Kidney (tissue), 19 donors: ENCODE results near the gene USP17L21. TPM values are rescaled to one million over a fixed set of nuclear protein-coding genes. Genes with fewer than 3 reads are reported as not detected.
"Not testable (repeated sequence)": the region's sequence is repeated elsewhere in the genome, so short reads cannot be mapped to it uniquely, and the experiment has no call there.

Experiments
- DNase-seq, 5 donors: peaks; one replicate each; pipeline ENCODE4 v3.0.0-alpha.2; 2013 to 2020
- FAIRE-seq: peaks from 2 replicates; lab custom pipeline; 2012; peaks lifted over from hg19 to GRCh38; lab: Jason Lieb, UNC
- H3K27ac ChIP-seq, 2 donors: one replicate each; pipeline ENCODE4 v1.7.0; 2013; ENCODE audit warnings: low read depth in 2 of 2, low read length in 2 of 2, inconsistent platforms in 1 of 2
- H3K27me3 ChIP-seq: one replicate; pipeline ENCODE4 v1.7.1; 2013; ENCODE audit warnings: low read length, inconsistent platforms; ENCODE audit not compliant: control insufficient read depth, insufficient read depth
- H3K36me3 ChIP-seq, 3 donors: one replicate each; pipeline versions ENCODE4 v1.7.0 to v1.7.1; 2013; ENCODE audit warnings: low read length in 3 of 3, control low read depth in 1 of 3, inconsistent platforms in 1 of 3; ENCODE audit not compliant: insufficient read depth in 3 of 3, control insufficient read depth in 2 of 3
- H3K4me1 ChIP-seq, 3 donors: one replicate each; pipeline versions ENCODE4 v1.7.0 to v1.7.1; 2013; ENCODE audit warnings: low read length in 3 of 3, inconsistent platforms in 1 of 3, low read depth in 1 of 3; ENCODE audit not compliant: control insufficient read depth in 2 of 3, insufficient read depth in 2 of 3
- H3K4me3 ChIP-seq, 3 donors: one replicate each; pipeline versions ENCODE4 v1.7.0 to v1.8.1; 2013; ENCODE audit warnings: low read length in 3 of 3, control low read depth in 1 of 3, inconsistent platforms in 1 of 3
- H3K9ac ChIP-seq, 3 donors: one replicate each; pipeline versions ENCODE4 v1.7.0 to v1.7.1; 2013; ENCODE audit warnings: low read length in 3 of 3, control low read depth in 1 of 3, inconsistent platforms in 1 of 3
- H3K9me3 ChIP-seq, 3 donors: one replicate each; pipeline versions ENCODE4 v1.7.0 to v1.7.1; 2013; ENCODE audit warnings: low read length in 3 of 3, control low read depth in 1 of 3, inconsistent platforms in 1 of 3; ENCODE audit not compliant: control insufficient read depth in 2 of 3, insufficient read depth in 1 of 3
- intact Hi-C: fragments of 100-400 bp; cut with DNase I; formaldehyde crosslinking; loops from one replicate; pipeline ENCODE4 v1.11.1; 2022
- long read RNA-seq, 10 donors: library from polyadenylated mRNA in 1 of 10; unstranded in 1 of 10; transcript quantifications; one replicate each; pipeline ENCODE4 v2.0.0 and lab custom pipeline, GENCODE V29; 2021 to 2026
- polyA plus RNA-seq: library from polyadenylated mRNA; stranded (reverse); fragments of 350-450 nt; fragmentation: Illumina TruSeq; extraction: RNeasy Lipid Tissue Mini Kit (QIAGEN cat#74804); gene quantifications from one replicate; pipeline ENCODE4 v1.2.3, GENCODE V29; 2014; ENCODE audit warnings: low read depth, low replicate concordance; ENCODE audit not compliant: insufficient read depth
- total RNA-seq: library from RNA; stranded (reverse); fragmentation: NEBNext Ultra II Directional; extraction: Animal tissue kit (Norgen Biotek cat#: 25700); gene quantifications from one replicate; pipeline ENCODE4 v1.2.1, GENCODE V29; 2021
- donor health status: control.
- donor health status: control.
- donor health status: DM: yes; HTN: yes; CAD: no.
- donor health status: Normal renal cell carcinoma (clear cell type).

Gene USP17L21
- not detected for total RNA-seq
- polyA plus RNA-seq, result not detected
- long read RNA-seq, donor 1, result 0 reads
- long read RNA-seq, donor 2, partial matches to known transcripts, result 0 of 1 reads
- long read RNA-seq, donor 2, other reads (novel, unspliced or antisense), result 0 of 1 reads
- long read RNA-seq, donor 3, result 0 reads
- long read RNA-seq, donor 4, result 0 reads
- long read RNA-seq, donor 5, result 0 reads
- long read RNA-seq, donor 6, result 0 reads
- long read RNA-seq, donor 7, result 0 reads
- long read RNA-seq, donor 8, result 0 reads
- long read RNA-seq, donor 9, result 0 reads
- long read RNA-seq, donor 10, result 0 reads

GRCh38 chr4:9262572-9262971 lies at the start of gene USP17L21:
TSS of gene USP17L21 (plus strand) at chr4:9262872. CDS start at chr4:9262872, 0 bp downstream.
- H3K4me3 ChIP-seq, H3K27me3 ChIP-seq, H3K4me1 ChIP-seq, H3K27ac ChIP-seq, H3K9ac ChIP-seq, intact Hi-C loops, DNase-seq, FAIRE-seq, H3K36me3 ChIP-seq, H3K9me3 ChIP-seq: not testable (repeated sequence)

- FAIRE-seq, H3K36me3 ChIP-seq, H3K4me1 ChIP-seq, intact Hi-C loops, H3K27ac ChIP-seq, H3K4me3 ChIP-seq, H3K27me3 ChIP-seq, H3K9me3 ChIP-seq, H3K9ac ChIP-seq: not testable (repeated sequence)
- DNase-seq, result peak in 1 of 5 donors; percentile 18
These were observed 48.0 kb upstream of the USP17L21 start for GRCh38 chr4:9214701-9215100.

GRCh38 chr4:9215105-9215504 lies 47.6 kb upstream of the USP17L21 start, which contains the start of gene USP17L11:
TSS of gene USP17L11 (plus strand) at chr4:9215405. CDS start at chr4:9215405, 0 bp downstream.
- FAIRE-seq, result not testable (repeated sequence)

GRCh38 chr4:9219852-9220251 lies 42.8 kb upstream of the USP17L21 start, which contains the start of gene USP17L12:
TSS of gene USP17L12 (plus strand) at chr4:9220152. CDS start at chr4:9220152, 0 bp downstream.
- intact Hi-C loops, H3K9ac ChIP-seq, DNase-seq, FAIRE-seq, H3K4me1 ChIP-seq, H3K27me3 ChIP-seq, H3K4me3 ChIP-seq, H3K9me3 ChIP-seq, H3K27ac ChIP-seq, H3K36me3 ChIP-seq: not testable (repeated sequence)

More at GRCh38 chr4:9215105-9215504, 47.6 kb upstream of the USP17L21 start, which contains the start of gene USP17L11:
- H3K36me3 ChIP-seq, H3K27me3 ChIP-seq, DNase-seq, H3K27ac ChIP-seq, H3K4me1 ChIP-seq, H3K4me3 ChIP-seq, H3K9ac ChIP-seq, intact Hi-C loops, H3K9me3 ChIP-seq: not testable (repeated sequence)

- H3K9me3 ChIP-seq, H3K27me3 ChIP-seq, H3K36me3 ChIP-seq, FAIRE-seq, H3K4me1 ChIP-seq, intact Hi-C loops, H3K9ac ChIP-seq, H3K4me3 ChIP-seq, DNase-seq, H3K27ac ChIP-seq: not testable (repeated sequence)
These were observed 38.1 kb upstream of the USP17L21 start, which contains the start of gene USP17L13 for GRCh38 chr4:9224596-9224995. TSS of gene USP17L13 (plus strand) at chr4:9224896. CDS start at chr4:9224896, 0 bp downstream.

GRCh38 chr4:9230249-9230648 lies 32.4 kb upstream of the USP17L21 start:
- H3K36me3 ChIP-seq, H3K4me1 ChIP-seq, H3K9me3 ChIP-seq, H3K4me3 ChIP-seq, H3K9ac ChIP-seq, DNase-seq, H3K27ac ChIP-seq, H3K27me3 ChIP-seq, intact Hi-C loops, FAIRE-seq: not testable (repeated sequence)

- DNase-seq, FAIRE-seq, H3K4me1 ChIP-seq, H3K36me3 ChIP-seq, H3K9ac ChIP-seq, H3K4me3 ChIP-seq, H3K27me3 ChIP-seq, H3K9me3 ChIP-seq, H3K27ac ChIP-seq, intact Hi-C loops: not testable (repeated sequence)
These were observed 28.6 kb upstream of the USP17L21 start, which contains the start of gene USP17L15 for GRCh38 chr4:9234085-9234484. TSS of gene USP17L15 (plus strand) at chr4:9234385. CDS start at chr4:9234385, 0 bp downstream.

- FAIRE-seq, result not testable (repeated sequence)
These were observed 24.2 kb upstream of the USP17L21 start for GRCh38 chr4:9238461-9238860.

More at GRCh38 chr4:9238461-9238860, 24.2 kb upstream of the USP17L21 start:
- H3K9me3 ChIP-seq, H3K36me3 ChIP-seq, H3K4me1 ChIP-seq, H3K27ac ChIP-seq, H3K27me3 ChIP-seq, intact Hi-C loops, H3K4me3 ChIP-seq, H3K9ac ChIP-seq: not testable (repeated sequence)
- DNase-seq, result peak in 1 of 5 donors; percentile 10
